ENCODE results near the gene MUTYH.
A peak's percentile ranks its signal among the peaks of the same experiment; 100 is the strongest.
"Not testable (repeated sequence)": the region's sequence is repeated elsewhere in the genome, so short reads cannot be mapped to it uniquely, and the experiment has no call there.

The MUTYH gene

DNA sequence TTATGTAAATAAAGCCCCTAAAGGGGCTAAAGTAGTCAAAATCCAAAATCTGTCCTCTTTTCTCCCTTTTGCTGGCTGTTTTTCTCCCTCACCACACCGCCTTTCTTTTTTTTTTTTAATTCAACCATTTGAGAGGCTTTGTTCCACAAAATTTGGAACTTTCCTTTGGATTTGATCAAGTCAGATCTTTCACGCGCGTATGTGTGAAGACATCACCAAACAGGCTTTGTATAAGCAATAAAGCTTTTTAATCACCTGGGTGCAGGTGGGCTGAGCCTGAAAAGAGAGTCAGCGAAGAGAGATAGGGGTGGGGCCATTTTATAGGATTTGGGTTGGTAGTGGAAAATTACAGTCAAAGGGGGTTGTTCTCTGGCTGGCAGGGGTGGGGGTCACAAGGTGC is 18.8 kb downstream of the MUTYH start:
- DNase-seq (ENCODE audit: low read depth) = no peak

DNA sequence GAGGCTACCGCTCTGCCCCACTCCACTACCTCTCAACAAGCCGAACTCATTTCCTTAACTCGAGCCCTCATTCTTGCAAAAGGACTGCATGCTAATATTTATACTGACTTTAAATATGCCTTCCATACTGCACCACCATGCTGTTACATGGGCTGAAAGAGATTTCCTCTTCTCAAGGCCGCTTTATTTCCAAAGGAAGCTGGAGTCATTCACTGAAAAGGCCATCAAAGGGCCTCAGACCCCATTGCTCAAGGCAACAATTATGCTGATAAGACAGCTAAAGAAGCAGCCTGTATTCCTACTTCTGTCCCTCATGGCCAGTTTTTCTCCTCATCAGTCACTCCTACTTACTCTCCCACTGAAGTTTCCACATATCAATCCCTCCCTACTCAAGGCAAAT is 20.5 kb downstream of the MUTYH start:
- DNase-seq (ENCODE audit: low read depth) = no peak

DNA sequence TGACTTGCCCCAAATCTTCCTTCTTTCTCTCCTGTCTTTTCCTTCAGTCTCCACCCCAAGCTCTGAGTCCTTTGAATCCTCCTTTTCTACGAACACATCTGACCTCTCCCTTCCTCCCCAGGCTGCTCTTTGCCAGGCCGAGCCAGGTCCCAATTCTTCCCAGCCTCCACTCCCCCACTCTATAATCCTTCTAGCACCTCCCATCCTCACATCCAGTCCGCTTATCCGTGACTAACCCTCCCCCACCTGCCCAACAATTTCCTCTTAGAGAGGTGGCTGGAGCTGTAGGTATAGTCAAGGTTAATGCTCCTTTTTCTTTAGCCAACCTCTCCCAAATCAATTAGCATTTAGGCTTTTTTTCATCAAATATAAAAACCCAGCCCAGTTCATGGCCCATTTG is 23.1 kb downstream of the MUTYH start:
- no peak for DNase-seq (ENCODE audit: low read depth)

DNA sequence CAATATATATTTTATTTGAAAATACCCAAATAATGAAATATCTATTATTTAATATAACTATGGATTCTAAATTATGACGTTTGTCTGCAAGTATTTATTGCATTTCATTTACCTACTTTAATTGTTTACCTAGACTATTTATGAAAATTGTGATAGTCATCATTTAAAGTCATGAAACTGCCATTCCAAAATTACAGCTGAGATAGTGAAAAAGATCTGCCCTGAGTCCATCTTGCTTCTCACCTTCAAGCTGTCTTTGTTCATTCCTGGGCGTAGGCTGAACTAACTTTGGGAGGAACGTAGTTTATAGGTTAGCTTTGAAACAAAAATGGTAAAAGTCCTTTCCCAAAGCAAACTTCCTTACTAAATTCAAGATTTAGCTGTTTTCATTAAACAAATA is 26.0 kb downstream of the MUTYH start:
- DNase-seq (ENCODE audit: low read depth) = no peak

DNA sequence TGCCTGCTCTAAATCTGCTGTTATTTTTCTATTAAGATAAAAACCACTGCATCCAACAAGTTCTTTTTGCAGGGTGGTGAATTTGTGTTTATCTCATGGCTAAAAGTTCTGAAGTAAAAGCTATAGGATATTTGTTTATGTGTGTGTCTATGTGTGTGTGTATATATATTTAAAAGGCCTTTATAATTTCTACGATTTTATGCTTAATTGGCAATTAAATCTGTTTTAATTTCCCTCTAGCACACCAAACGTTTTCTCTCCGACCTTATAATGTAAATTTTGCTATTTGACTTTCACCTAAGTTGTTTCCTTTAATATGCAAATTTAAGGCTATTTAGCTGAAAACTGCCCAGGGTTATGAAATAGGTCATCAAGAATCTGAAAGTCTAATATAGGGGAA is 33.3 kb downstream of the MUTYH start:
- no peak for DNase-seq (ENCODE audit: low read depth)

DNA sequence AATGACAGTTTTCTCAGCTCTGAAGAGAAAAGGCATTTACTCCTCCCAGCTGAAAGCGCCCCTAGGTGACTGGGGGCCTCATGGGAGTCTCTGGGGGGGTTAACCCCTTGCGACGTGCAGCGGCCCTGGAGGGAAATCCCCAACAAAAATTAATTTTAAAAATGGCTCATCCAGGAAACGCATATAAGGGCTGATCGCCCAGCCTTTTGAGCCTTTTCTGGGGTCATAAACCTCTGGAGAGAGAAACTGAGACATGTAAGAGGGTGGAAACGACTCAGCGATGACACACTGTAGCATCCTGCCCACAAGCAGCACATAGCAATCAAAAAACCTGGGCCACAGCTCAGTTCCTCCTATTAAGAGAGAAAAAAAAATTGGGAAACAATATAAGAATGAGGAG is 33.9 kb downstream of the MUTYH start:
- peak; percentile 44 for DNase-seq (ENCODE audit: low read depth)

DNA sequence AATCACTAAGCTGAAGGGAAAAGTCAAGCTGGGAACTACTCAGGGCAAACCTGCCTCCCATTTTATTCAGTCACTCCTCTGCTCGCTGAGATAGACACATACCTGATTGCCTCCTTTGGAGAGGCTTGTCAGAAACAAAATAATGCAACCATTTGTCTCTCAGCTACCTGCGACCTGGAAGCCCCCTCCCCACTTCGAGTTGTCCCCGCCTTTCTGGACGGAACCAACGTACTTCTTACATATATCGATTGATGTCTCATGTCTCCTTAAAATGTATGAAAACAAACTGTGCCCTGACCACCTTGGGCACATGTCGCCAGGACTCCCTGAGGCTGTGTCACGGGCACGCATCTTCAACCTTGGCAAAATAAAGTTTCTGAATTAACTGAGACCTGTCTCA is 35.0 kb downstream of the MUTYH start:
- no peak for DNase-seq (ENCODE audit: low read depth)

DNA sequence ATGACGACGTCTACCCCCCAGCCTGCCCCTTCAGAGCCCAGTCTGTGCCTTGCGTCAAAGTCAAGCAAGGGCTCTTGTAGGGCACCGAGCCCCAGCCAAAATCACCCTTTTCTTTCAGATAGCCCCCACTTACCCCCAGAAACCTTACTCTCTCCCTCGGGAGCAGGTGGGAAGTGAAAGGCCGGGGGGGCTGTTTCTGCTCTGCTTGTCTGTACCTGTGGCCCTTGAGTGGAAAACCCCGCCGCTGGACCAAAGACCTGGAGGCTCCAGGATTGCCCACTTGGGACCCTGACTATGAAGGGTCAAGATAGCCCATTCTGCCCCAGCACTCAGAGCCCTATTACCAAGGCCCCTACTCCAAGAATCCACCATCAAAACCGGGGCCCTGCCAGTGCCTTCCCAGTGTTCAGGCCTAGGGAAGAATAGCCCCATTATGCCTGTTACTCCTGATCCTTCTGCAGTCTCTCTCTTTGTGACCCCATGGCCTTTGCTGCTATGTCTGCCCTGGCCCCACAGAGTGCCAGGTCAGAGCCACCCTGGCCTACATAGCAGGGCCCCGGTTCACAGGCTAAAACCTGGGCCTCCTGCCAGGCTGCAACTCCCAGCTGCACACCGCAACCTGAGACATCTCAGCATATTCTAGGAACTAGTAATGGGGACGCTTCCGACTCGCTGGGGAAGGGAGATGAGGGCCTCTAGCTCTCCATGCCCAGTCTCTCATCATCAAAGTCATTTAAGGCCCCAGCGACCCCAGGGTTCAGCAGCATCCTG is 35.7 kb downstream of the MUTYH start:
- DNase-seq (ENCODE audit: low read depth) = peak; percentile 47

DNA sequence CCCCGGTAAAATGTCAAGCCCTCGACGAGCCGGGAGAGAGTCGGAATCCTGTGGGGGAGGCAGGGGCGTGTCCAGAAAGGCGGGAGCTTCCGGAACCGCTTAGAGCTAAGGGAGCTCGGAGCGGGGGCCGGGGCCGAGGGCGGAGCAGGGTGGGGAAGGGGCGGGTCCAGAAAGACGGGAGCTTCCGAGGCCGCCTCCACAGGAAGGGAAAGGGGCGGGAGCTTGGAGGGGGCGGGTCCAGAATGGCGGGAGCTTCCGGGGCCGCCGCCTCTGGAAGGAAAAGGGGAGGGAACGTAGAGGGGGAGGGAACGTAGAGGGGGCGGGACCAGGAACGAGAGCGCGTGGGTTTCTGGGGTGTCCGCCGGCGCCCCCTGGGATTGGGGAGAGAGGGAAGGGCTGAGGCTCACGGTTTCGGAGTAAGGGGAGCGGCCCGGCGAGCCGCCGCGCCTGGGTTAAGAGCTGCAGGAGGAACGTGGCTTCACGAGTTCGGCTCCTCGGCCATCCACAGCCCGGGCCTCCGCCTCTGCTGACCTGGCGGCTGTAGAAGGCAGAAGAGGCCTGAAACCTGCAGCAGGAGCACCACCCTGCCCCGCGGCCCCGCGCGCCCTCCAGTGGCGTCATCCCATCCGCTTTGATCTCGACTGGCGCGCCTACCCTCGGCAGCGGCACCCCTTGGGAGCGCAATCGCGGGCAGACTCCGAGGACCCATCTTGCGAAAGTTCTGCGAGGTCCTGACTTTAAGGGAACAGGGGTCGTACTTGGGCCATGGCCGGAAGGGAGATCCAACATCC is 36.5 kb downstream of the MUTYH start:
- peak; percentile 99 for DNase-seq (ENCODE audit: low read depth)

DNA sequence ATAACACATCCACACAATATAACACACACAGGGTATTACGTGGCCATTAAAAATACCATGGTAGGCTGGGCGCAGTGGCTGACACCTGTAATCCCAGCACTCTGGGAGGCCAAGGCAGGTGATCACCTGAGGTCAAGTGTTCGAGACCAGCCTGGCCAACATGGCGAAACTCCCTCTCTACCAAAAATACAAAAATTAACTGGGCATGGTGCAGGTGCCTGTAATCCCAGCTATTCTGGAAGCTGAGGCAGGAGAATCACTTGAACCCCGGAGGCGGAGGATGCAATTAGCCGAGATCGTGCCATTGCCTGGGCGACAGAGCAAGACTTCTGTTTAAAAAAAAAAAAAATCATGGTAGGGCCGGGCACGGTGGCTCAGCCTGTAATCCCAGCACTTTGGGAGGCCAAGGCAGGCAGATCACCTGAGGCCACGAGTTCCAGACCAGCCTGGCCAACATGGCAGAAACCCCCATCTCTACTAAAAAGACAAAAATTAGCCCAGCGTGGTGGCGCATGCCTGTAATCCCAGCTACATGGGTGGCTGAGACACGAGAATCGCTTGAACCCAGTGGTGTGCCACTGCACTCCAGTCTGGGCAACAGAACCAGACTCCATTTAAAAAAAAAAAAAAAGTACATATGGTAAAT is 37.6 kb downstream of the MUTYH start:
- DNase-seq (ENCODE audit: low read depth) = no peak

DNA sequence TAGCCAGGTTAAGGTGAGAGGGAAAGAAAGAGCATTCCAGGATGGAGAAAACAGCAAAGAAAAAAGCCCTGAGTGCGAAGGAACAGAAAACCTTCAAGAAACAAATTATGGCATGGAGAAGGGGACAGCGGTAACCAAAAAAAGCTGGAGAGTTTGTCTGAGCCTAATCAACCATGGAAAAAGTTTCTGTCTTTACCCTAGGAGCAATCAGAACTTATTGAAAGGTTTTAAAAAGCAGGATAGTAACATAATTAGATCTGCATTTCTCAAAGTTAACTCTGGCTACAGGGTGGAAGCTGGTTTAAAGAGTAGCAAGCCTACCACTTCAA is 39.6 kb downstream of the MUTYH start:
- no peak for DNase-seq (ENCODE audit: low read depth)

DNA sequence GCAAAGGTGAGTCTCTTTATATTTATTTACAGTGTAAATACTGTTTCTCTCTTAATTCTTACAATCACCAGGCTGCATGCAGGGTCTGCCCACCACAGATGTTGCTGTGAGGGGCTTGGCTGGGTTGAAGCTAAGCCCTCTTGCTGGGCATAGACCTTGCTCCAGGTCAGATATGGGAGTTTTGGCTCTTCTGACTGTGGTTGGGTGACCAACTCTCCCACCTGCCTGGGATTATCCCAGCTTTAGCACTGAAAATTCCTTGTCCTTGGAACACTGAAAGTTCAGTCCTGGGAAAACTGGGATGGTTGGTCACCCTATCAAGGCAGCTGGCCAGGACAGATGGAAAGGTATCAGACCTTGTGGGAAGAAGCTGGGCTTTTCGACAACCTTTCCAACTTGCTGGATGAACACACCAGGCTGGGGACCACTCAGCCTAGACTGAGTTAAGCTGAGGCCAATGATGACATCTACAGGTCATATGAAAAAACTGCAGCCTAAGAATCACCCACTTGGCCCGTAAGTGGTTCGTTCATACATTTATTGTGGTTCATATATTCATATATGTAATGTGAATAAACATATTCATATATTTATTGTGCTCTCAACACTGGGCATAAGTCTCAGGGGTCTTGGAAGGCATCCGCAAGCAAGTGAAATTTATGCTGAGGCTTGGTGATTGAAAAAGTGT is 40.1 kb downstream of the MUTYH start:
- DNase-seq (ENCODE audit: low read depth) = peak; percentile 85

DNA sequence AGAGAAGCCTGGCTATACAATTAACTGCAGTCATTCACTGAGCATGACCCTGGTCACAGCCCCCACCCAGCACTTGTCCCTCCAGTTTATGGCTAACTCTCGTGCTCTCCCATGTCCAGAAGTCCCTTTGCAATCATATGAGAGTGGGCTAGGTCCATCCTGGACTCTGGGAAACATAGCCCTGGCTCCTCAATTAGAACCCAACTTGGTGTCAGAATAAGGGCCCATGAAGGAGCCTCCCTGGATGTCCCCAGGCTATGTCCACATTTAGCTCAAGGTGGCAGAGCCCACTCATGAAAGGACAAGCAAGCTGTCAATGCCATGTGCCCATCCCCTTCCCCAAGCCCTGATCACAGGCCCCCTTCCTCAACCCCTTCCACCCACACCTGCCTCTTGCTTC is 40.9 kb downstream of the MUTYH start:
- no peak for DNase-seq (ENCODE audit: low read depth)

DNA sequence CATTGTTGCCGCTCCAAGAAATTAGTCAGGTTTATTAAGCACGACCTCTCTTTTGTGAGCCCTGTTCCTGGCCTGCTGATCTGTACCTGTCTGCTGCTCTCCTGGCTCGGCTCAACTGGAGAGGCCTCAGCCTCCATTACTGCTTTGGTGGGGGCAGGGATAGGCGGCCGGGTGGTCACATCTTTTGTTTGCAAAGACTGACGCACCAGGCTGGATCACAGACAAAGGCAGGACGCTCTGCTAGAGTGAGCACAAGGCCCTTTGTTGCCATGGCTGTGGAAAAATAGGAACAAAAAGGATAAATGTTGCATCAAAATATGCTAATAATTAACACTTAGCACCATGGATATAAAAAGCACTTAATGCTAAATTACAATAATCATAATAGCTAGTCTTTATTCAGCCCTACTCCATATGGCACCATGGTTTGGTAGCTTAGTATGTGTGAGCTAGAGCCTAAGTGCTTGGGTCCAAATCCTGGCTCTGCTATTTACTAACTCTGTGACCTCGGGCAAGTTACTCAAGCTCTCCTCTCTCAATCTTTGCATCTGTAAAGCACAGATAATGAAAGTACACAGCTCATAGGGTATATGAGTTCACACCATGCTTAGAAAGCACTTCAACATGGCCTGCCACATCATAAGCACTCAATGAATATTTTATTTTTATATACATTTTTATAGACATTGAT is 42.4 kb downstream of the MUTYH start:
- peak; percentile 12 for DNase-seq (ENCODE audit: low read depth)

DNA sequence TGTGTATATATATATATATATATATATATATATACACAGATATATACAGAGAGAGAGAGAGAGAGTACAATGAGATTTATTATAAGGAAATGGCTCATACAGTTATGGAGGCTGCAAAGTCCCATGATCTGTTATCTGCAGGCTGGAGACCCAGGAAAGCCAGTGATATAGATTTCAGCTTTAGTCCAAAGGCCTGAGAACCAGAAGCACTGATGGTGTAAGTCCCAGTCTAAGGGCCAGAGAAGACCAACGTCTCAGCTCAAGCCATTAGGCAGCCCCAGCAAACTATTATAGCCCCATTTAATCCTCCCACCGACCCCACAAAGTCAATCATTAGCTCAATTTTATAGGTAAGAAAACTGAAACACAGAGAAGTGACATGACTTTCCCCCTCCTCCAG is 48.5 kb downstream of the MUTYH start:
- no peak for DNase-seq (ENCODE audit: low read depth)

DNA sequence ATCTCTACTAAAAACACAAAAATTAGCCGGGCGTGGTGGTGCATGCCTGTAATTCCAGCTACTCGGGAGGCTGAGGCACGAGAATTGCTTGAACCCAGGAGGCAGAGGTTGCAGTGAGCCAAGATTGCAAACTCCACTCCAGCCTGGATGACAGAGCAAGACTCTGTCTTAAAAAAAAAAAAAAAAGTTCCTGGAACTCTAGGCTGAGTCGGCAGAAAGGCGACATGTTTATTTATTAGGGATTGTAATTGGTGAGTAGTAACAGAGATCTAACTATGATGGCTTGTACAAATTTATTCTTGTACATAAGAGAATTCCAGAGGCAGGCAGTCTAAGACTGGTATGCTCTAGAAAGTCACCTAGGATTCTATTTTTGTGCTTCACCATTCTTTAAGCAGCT is 49.2 kb downstream of the MUTYH start:
- DNase-seq (ENCODE audit: low read depth) = not testable (repeated sequence)

DNA sequence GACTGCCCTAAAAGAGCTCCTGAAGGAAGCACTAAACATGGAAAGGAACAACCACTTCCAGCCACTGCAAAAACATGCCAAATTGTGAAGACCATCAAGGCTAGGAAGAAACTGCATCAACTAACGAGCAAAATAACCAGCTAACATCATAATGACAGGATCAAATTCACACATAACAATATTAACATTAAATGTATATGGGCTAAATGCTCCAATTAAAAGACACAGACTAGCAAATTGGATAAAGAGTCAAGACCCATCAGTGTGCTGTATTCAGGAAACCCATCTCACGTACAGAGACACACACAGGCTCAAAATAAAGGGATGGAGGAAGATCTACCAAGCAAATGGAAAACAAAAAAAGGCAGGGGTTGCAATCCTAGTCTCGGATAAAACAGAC is 53.7 kb downstream of the MUTYH start:
- DNase-seq (ENCODE audit: low read depth) = not testable (repeated sequence)

DNA sequence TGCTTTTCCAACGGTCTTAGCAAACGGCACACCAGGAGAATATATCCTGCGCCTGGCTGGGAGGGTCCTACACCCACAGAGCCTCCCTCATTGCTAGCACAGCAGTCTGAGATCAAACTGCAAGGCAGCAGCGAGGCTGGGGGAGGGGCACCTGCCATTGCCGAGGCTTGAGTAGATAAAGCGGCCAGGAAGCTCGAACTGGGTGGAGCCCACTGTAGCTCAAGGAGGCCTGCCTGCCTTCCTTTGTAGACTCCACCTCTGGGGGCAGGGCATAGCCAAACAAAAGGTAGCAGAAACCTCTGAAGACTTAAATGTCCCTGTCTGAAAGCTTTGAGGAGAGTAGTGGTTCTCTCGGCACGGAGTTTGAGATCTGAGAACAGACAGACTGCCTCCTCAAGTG is 55.4 kb downstream of the MUTYH start:
- DNase-seq (ENCODE audit: low read depth) = not testable (repeated sequence)

DNA sequence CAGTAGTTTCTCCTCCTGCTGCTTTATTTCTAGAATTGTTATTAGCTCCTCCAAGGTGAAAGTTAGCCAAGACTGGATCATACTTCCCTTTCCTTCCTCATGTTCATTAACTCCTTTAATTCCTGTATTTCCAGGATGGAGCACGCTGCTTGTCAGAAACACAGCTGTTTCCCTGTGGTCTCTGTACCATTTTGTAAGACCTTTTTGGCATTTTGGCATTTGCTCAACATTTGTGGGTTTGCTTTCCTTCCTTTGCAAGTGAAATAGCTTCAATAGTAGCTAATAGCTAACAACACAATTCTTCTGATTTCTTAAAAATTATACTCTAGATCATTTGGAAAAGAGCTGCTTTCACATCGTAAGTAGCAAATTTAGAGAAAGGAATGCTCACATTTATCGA is 57.9 kb downstream of the MUTYH start:
- DNase-seq (ENCODE audit: low read depth) = no peak

Measured in iris pigment epithelial cell (primary cell).